B cell (primary cell): ENCODE results near the gene CALHM5.

Source experiments
- CTCF ChIP-seq: fragments of 200-600 bp; IDR thresholded peaks from one replicate; pipeline ENCODE4 v1.8.0; 2022; ENCODE audit warnings: antibody characterized with exemption, mild to moderate bottlenecking
- EZH2 ChIP-seq: IDR thresholded peaks from 2 replicates; pipeline ENCODE4 v1.6.1; 2012; ENCODE audit warnings: borderline replicate concordance, low read depth, mild to moderate bottlenecking, moderate library complexity, low read length; ENCODE audit not compliant: insufficient read depth, poor library complexity, severe bottlenecking

- TF ChIP-seq CTCF, result no peak
- no peak for TF ChIP-seq EZH2
Observed at GRCh38 chr6:116543149-116543548, 31.7 kb downstream of the CALHM5 start.
